ENCODE results near the gene TUBA4B.
"Not testable (repeated sequence)": the region's sequence is repeated elsewhere in the genome, so short reads cannot be mapped to it uniquely, and the experiment has no call there.

Gene TUBA4B

GRCh38 chr2:219277703-219278654, 24.9 kb downstream of the TUBA4B start:
- DNase-seq = peak; percentile 54

DNA sequence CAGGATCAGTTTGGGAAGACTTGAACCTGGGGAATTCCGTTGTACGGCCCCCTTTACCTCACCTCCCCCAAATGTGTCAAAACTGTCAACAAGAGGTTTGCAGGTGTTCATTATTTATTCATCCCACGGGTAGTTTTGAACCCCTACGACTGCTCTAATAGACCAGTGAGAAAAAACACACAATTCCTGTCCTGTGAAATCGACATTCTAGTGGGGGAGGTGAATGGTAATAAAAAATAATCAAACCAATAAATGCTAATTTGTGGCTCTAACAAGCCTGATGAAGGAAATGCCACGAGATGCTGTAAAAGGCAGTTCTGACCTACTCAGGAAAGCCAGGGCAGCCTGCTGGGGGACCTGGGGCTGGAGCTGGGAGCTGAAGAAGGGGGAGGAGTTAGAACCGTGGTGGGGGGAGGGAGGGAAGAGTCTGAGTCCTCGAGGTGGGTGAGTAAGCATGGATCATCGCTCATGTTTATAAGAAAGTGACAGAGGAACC, 25.7 kb downstream of the TUBA4B start:
- no peak for DNase-seq

DNA sequence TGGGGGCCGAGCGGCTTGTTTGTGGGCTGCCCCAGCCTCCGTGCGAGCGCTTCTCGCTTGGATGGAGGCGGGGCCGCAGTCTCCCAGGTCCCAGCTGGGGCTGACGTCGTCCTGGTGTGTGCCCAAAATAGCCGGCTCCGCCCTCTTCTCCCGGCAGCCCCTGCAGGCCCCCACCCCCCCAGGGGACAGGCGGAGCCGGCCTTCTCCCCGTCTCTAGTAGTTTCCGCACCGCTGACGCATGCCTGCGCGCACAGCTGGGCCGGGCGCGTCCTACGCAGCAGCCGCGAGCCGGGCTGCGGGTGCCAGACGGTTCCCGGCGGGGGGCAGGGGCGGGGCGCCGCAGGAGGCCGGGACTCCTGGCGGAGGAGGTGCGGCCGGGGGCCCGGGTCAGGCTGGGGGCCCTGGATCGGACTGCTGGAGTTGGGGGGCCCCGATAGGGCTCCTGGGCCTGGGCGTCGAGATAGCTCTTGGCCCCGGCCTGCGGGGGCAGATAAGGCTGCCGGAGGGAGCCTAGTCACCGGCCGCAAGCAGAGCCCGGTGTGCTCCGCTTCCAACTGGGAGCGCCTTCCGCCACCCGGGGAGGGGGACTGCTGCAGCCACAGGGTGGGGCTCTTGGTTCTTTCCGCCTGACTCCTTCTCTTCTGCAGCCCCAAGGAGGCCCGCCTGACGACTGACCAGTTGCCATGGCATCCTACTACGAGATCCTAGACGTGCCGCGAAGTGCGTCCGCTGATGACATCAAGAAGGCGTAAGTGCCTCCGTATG, 26.3 kb downstream of the TUBA4B start, which contains the start of gene DNAJB2:
TSS of gene DNAJB2 (plus strand) at position 216 of the 765 bp plus-strand sequence. CDS start at position 684, 468 bp downstream.
- DNase-seq = peak; percentile 94

DNA sequence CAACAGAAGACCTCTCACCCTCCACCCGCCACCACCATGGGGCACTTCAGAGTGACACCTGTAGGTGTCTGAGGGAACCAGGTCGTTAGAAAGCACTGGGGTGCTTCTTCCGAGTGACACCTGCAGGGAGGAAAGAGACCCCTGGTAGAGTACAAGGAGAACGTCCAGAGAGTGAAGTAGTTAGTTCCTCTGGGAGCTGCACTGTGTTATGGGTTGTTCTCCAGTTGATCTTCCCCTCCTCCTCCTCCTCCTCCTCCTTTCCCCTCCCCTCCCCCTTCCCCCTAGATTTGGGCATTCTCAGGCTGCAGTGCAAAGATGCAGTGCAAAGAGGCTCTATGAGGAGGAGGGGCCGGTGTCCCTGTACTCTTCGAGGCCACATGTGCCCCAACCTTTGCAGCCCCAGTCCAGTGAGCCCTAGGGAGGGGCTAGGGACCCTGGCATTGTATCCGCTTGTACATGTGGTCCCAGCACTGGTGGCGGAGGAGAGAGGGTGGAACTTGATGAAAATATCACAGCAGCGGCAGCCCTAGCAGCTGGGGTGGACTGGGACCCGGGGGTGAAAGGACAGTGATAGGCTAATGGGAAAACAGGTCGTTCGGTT, 27.0 kb downstream of the TUBA4B start:
- no peak for DNase-seq

DNA sequence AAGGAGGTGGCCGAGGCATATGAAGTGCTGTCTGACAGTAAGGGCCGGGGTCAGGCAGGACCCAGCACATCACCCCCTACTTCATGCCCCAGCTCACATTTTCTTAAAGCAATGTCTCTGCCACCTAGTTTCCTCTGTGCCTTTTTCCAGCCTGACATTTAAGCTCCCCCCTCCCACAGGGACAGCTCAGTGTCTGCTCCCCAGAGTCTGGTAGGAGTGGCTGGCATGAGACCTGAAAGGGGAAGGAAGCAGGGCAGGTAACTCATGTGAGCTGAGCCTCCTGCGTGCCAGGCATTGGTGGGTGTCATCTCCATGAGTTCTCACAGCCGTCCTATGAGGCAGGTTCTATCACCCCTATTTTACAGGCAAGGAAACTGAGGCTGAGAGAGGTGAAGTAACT, 27.6 kb downstream of the TUBA4B start:
- DNase-seq = no peak

- DNase-seq = no peak
Measured at GRCh38 chr2:219281588-219281987, 28.5 kb downstream of the TUBA4B start.

GRCh38 chr2:219282375-219282774, 29.3 kb downstream of the TUBA4B start:
- DNase-seq = no peak

DNA sequence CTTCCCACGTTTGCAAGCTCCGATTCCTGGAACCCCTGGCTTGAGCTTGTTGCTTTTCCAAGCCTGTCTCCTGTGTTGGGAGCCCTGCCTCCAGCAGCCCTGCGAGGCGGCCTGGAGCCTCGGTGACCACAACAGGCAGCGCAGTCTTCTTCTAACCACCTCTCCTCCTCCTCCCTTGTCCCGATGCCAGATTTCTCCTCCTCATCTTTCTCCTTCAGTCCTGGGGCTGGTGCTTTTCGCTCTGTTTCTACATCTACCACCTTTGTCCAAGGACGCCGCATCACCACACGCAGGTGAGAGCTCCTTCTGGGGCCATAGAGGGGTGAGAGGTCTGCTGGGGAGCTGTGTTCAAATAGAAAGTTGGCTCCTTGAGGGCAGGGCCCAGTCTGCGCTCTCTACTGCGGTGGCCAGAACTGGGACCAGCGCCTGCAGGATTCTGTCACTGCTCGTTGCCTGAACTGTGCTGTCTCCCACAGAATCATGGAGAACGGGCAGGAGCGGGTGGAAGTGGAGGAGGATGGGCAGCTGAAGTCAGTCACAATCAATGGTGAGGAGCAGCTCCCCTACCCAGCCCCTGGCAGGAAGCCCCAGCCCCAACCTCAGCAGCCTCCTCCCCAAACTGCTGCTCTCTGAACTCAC, 30.0 kb downstream of the TUBA4B start:
- DNase-seq = no peak

GRCh38 chr2:219284501-219285372, 31.7 kb downstream of the TUBA4B start:
- DNase-seq = no peak

DNA sequence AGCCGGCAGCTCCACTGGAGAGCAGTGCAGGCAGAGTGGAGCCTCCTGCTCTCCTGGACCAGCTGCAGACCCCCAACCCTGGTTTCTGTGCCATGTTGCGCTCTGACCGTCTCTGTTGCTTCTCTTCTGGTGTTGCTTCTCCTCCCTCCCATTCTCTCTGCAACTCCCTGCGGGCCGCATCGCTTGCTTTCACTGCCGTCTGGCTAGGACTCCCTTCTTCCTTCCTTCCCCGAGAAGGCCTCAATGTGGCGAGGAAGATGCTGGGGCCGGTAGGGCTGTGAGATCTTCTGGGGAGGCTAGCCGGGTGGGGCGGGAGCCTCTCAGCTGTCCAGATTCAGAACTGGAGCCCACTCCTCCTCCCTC, 32.3 kb downstream of the TUBA4B start:
- DNase-seq = no peak

GRCh38 chr2:219285894-219286425, 32.9 kb downstream of the TUBA4B start:
- DNase-seq = no peak

DNA sequence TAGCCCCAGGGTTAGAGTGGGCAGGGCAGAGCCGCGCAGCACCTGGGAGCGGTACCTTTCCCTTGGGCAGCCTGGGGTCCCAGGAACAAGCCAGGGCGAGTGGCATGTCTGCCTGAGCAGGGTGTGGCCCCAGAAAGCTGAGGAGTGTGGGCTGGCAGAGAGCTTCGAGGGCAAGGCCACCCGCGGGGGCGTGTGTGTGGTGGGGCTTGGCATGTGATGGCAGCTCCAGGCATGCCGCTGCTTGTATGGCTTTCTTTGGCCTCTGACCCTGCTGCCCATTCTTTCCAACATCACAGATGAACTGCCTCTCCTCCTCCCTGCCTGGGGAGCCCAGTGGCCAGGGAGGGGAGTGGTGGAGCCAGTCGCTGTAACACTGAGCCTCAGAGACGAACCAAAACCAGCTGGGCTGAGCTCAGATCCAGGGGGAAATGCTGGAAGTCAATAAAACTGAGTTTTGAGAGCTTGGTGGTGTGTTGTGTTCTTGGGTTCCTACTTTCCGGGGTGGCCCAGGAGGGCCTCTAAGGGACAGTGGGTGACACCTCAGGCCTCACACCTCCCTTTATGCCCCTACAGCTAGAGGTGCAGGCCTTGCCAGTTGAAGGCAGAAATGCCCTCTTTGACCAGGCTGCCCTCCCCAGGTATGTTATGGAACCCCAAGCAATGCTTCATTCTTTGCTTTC, 33.5 kb downstream of the TUBA4B start:
- no peak for DNase-seq

GRCh38 chr2:219287116-219287440, 34.0 kb downstream of the TUBA4B start:
- DNase-seq = not testable (repeated sequence)

DNA sequence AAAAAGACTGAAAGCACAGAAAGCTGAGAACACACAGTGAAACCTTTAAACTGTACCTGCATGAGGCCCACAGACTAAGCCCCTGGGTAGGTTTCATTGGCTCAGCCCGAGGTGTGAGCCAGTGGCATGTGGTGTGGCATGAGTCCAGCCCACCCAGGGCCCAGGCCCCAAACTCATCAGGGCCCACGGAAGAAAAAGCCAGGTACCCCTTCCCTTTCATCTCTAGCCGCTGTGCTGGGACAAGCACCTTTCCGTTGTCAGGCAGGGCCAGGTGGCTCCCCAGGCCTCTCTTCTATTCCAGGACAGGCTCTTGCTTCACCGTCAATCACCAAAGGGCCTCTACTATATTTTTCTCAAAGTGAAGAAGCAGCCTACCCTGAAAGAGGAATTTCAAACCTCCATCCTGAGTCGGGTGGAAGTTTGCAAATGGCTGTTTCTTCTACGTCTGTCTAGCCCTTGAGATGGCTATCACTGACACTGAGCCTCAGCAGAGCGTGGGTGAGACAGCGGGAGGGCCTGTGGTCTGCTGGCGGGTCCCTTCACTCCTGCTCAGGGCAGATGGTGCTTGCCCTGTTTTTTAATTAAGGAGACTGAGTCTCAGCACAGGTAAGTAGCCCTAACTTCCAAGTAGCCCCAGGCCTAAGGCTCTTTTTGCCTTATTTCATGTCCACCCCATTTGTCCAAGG, 34.7 kb downstream of the TUBA4B start:
- DNase-seq = no peak

- no peak for DNase-seq
Measured at GRCh38 chr2:219289195-219289536, 36.1 kb downstream of the TUBA4B start.

- DNase-seq = no peak
Measured at GRCh38 chr2:219289537-219290361, 36.7 kb downstream of the TUBA4B start.

- no peak for DNase-seq
Measured at GRCh38 chr2:219290381-219291171, 37.5 kb downstream of the TUBA4B start.

DNA sequence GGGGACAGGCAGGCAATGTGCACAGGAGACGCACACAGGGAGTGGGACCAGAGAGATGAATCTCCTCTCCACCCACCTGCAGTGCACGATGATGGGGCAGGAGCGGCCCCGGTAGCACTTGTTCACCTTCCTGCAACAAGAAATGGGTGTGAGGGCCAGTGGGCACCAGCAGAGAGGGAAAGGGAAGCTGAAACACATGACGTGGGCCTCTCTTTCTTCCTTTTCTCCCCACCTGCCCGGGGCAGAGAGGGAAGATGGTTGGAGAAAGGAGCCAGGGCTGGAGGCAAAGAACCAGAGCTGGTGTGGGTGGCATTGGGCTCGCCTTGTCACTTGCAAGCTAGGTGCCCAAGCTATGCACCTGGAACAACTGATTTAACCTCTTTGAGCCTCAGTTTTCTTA, 38.4 kb downstream of the TUBA4B start:
- no peak for DNase-seq
